GM12873 (cell line): ENCODE measurements around the gene B9D2.
A peak's percentile ranks its signal among the peaks of the same experiment; 100 is the strongest.

ENCODE experiments used
- CTCF ChIP-seq: IDR thresholded peaks from 2 replicates; pipeline ENCODE4 v1.5.1; 2012; ENCODE audit warnings: low read depth, mild to moderate bottlenecking, moderate library complexity, low read length, control low read depth; ENCODE audit not compliant: insufficient read depth; ENCODE audit errors: missing control alignments

B9D2 gene

DNA sequence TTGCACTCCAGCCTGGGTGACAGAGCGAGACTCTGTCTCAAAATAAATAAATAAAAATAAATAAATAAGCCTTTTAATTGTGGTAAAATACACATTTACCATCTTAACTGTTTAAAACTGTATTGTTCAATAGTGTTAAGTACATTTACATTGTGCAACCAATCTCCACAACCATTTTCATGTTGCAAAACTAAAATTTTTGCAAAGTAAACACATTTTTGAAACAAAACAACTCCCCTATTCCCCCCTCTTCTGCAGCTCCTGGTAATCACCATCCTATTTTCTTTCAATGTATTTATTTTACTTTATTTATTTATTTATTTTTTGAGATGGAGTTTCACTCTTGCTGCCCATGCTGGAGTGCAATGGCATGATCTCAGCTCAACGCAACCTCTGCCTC is 5.8 kb upstream of the B9D2 start:
- TF ChIP-seq CTCF, result no peak

DNA sequence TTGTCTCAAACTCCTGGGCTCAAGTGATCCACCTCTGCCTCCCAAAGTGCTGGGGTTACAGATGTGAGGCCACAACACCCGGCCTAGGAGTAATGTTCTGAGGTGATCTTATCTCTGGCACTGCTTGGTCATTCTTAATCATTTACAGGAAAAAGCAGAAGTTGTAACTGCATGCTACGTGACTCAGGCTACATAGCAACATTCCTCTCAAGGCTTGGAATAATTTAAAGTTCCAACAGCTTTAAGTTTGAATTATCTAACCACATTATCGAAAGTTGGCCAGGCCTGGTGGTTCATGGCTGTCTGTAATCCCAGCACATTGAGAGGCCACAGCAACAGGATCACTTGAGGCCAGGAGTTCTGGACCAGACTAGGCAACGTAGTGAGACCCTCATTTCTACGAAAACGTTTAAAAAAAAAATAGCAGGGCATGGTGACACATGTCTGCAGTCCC is 3.9 kb upstream of the B9D2 start:
- TF ChIP-seq CTCF, result no peak

GRCh38 chr19:41366089-41366488 is 2.1 kb upstream of the B9D2 start:
- TF ChIP-seq CTCF, result peak; percentile 66

DNA sequence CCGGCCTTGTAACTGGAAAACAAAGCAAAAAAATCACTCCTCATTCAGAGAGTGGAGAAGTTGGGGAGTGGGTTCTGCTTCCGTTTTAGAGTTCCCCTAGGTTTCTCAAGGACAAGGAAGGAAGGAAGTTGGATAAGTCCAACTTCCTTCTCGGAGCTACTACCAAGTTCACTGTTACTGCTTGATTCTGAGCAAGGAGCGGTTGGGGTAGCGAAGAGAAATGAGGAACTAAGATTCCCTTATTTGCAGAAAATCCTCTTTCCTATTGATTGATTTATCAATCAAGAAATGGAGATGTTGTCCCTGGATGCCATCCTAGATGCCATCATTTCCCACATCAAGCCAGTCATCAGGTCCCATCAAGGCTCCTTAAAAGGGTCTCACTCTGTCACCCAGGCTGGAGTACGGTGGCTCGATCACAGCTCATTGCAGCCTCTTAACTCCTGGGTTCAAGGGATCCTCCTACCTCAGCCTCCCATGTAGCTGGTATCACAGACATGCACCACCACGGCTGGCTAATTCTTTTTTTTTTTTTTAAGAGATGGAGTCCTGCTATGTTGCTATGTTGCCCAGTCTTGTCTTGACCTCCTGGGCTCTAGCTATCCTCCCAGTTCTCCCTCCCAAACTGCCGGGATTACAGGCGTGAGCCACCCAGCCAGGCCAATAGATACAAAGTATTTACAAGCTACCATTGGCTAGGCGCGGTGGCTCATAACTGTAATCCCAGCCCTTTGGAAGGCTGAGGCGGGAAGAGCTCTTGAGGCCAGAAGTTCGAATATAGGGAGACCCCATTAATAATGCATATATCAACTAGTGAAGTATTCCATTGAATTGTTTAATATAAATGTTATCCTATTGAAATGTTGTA is 809 bp upstream of the B9D2 start:
- no peak for TF ChIP-seq CTCF

DNA sequence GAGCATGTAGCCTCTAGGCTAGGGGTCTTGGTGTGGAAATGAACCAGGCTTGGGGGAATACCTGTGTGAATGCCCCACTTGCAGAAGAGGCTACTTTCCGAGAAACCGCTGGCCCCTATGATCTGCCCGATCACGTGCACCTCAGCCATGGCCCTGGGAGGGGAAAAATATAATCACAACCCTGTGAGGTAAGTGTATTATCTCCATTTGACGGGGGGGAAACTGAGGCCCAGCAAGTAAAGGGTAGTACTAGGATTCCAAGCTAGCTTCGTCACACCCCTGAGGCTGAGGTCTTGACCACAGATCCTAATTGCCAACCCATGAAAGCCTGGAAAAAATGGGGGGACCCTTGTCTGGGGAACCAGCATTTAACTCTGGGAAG is 587 bp downstream of the B9D2 start:
- no peak for TF ChIP-seq CTCF

GRCh38 chr19:41362143-41362847 is 1.7 kb downstream of the B9D2 start:
- TF ChIP-seq CTCF, result no peak

- TF ChIP-seq CTCF, result no peak
Measured at GRCh38 chr19:41359741-41360140, 4.2 kb downstream of the B9D2 start.
